Natural killer cell treated with Interleukin-12 subunit alpha and Interleukin-12 subunit beta and Interleukin-15 and Interleukin-18, amount 100 ng/mL, for 72 hours (primary cell): ENCODE data around the gene TUBGCP4. TPM values are rescaled to one million over a fixed set of nuclear protein-coding genes. Genes with fewer than 3 reads are reported as not detected.
"Not testable (repeated sequence)": the region's sequence is repeated elsewhere in the genome, so short reads cannot be mapped to it uniquely, and the experiment has no call there.

Experiments
- ATAC-seq, 2 donors: fragments of 150-1000 bp; cut with Tn5 transposase in 1 of 2; sonication (Bioruptor Pico), chemical (Tn5 transposase) in 1 of 2; 2 replicates each; pipeline ENCODE4 v1.10.0; 2021
- DNase-seq: peaks from one replicate; pipeline ENCODE4 v3.0.0; 2022; ENCODE audit warnings: low spot score
- H3K27ac Mint-ChIP-seq, 2 donors: 1 replicate in 1 of 2; 2 replicates in 1 of 2; pipeline ENCODE4 v1.8.0; 2022; ENCODE audit warnings: mixed read lengths in 2 of 2, mild to moderate bottlenecking in 1 of 2, moderate library complexity in 1 of 2
- H3K27me3 Mint-ChIP-seq, 2 donors: 1 replicate in 1 of 2; 2 replicates in 1 of 2; pipeline ENCODE4 v1.8.0; 2022; ENCODE audit warnings: mixed read lengths in 2 of 2
- H3K36me3 Mint-ChIP-seq: one replicate; pipeline ENCODE4 v1.8.0; 2022; ENCODE audit warnings: mixed read lengths
- H3K4me1 Mint-ChIP-seq, 2 donors: 1 replicate in 1 of 2; 2 replicates in 1 of 2; pipeline ENCODE4 v1.8.0; 2022; ENCODE audit warnings: low read depth in 2 of 2, mixed read lengths in 2 of 2, mild to moderate bottlenecking in 1 of 2
- H3K4me3 Mint-ChIP-seq: one replicate; pipeline ENCODE4 v1.8.0; 2022; ENCODE audit warnings: mixed read lengths
- H3K9me3 Mint-ChIP-seq: 2 replicates; pipeline ENCODE4 v1.8.0; 2022; ENCODE audit warnings: mixed read lengths
- total RNA-seq, 2 donors: library from RNA; stranded (reverse); gene quantifications; one replicate each; pipeline ENCODE4 v1.2.3, GENCODE V29; 2022

Gene TUBGCP4
- total RNA-seq, 2 donors from 2014 or later, result 24.3 to 61.1 TPM

GRCh38 chr15:43376017-43376705 is 5.3 kb downstream of the TUBGCP4 start:
- Mint-ChIP-seq H3K4me1 (peaks cover 16 to 17% of the 10 kb centered on the region in 2 donors), H3K27ac (no peak overlapping the region), H3K36me3 (peaks cover 20% of the 10 kb centered on the region), H3K27me3 (no peaks in the 10 kb centered on the region), H3K9me3 (no peaks in the 10 kb centered on the region), H3K4me3 (no peak overlapping the region)
- no peak for DNase-seq
- peak; percentile 55 to 69 for ATAC-seq

GRCh38 chr15:43378601-43379000 is 7.7 kb downstream of the TUBGCP4 start:
- Mint-ChIP-seq H3K9me3 (no peaks in the 10 kb centered on the region), H3K4me1 (peaks cover 0 to 3% of the 10 kb centered on the region in 2 donors), H3K27ac (no peak overlapping the region), H3K36me3 (peaks cover 25% of the 10 kb centered on the region), H3K27me3 (no peaks in the 10 kb centered on the region), H3K4me3 (no peak overlapping the region)
- ATAC-seq (no peak), DNase-seq (no peak)

GRCh38 chr15:43382310-43382709 is 11.4 kb downstream of the TUBGCP4 start:
- no peak for DNase-seq
- Mint-ChIP-seq H3K27ac (no peak overlapping the region), H3K4me3 (no peak overlapping the region), H3K4me1 (no peaks in the 10 kb centered on the region), H3K36me3 (peaks cover 49% of the 10 kb centered on the region), H3K27me3 (no peaks in the 10 kb centered on the region), H3K9me3 (no peaks in the 10 kb centered on the region)
- ATAC-seq, result no peak

- H3K27me3 Mint-ChIP-seq, result no peaks in the 10 kb centered on the region
- ATAC-seq, result no peak
- H3K4me3 Mint-ChIP-seq, result no peak overlapping the region
- H3K4me1 Mint-ChIP-seq, result no peaks in the 10 kb centered on the region
- DNase-seq, result no peak
- H3K27ac Mint-ChIP-seq, result no peak overlapping the region
- peaks cover 41% of the 10 kb centered on the region for H3K36me3 Mint-ChIP-seq
- no peaks in the 10 kb centered on the region for H3K9me3 Mint-ChIP-seq
Observed at GRCh38 chr15:43383070-43383469, 12.2 kb downstream of the TUBGCP4 start.

GRCh38 chr15:43390723-43391122 is 19.8 kb downstream of the TUBGCP4 start:
- H3K27ac Mint-ChIP-seq, result no peak overlapping the region
- peaks cover 35% of the 10 kb centered on the region for H3K36me3 Mint-ChIP-seq
- H3K4me1 Mint-ChIP-seq, result no peaks in the 10 kb centered on the region
- DNase-seq (no peak), ATAC-seq (no peak)
- no peaks in the 10 kb centered on the region for H3K27me3 Mint-ChIP-seq
- no peak overlapping the region for H3K4me3 Mint-ChIP-seq
- no peaks in the 10 kb centered on the region for H3K9me3 Mint-ChIP-seq

- not testable (repeated sequence) for ATAC-seq, H3K4me3 Mint-ChIP-seq, DNase-seq, H3K4me1 Mint-ChIP-seq, H3K27me3 Mint-ChIP-seq, H3K27ac Mint-ChIP-seq, H3K9me3 Mint-ChIP-seq
- peaks cover 31% of the 10 kb centered on the region for H3K36me3 Mint-ChIP-seq
Observed at GRCh38 chr15:43393592-43393991, 22.7 kb downstream of the TUBGCP4 start.

GRCh38 chr15:43402255-43402654 is 31.4 kb downstream of the TUBGCP4 start:
- ATAC-seq (no peak), DNase-seq (no peak)
- no peak overlapping the region for H3K27ac Mint-ChIP-seq
- H3K9me3 Mint-ChIP-seq, result no peaks in the 10 kb centered on the region
- peaks cover 23% of the 10 kb centered on the region for H3K36me3 Mint-ChIP-seq
- no peaks in the 10 kb centered on the region for H3K27me3 Mint-ChIP-seq
- H3K4me1 Mint-ChIP-seq, result no peaks in the 10 kb centered on the region
- H3K4me3 Mint-ChIP-seq, result no peak overlapping the region

- H3K4me3 Mint-ChIP-seq, result no peak overlapping the region
- H3K36me3 Mint-ChIP-seq, result peaks cover 30% of the 10 kb centered on the region
- DNase-seq (no peak), ATAC-seq (no peak)
- H3K27ac Mint-ChIP-seq, result no peak overlapping the region
- H3K9me3 Mint-ChIP-seq, result no peaks in the 10 kb centered on the region
- no peaks in the 10 kb centered on the region for H3K27me3 Mint-ChIP-seq
- H3K4me1 Mint-ChIP-seq, result no peaks in the 10 kb centered on the region
Observed at GRCh38 chr15:43403616-43404015, 32.7 kb downstream of the TUBGCP4 start.

GRCh38 chr15:43404130-43404529 is 33.2 kb downstream of the TUBGCP4 start:
- no peak for DNase-seq
- H3K36me3 Mint-ChIP-seq, result peaks cover 31% of the 10 kb centered on the region
- H3K27me3 Mint-ChIP-seq, result no peaks in the 10 kb centered on the region

GRCh38 chr15:43406189-43406588 is 35.3 kb downstream of the TUBGCP4 start:
- ATAC-seq (no peak), DNase-seq (no peak)
- peaks cover 31% of the 10 kb centered on the region for H3K36me3 Mint-ChIP-seq
- H3K4me1 Mint-ChIP-seq, result peaks cover 0 to 2% of the 10 kb centered on the region in 2 donors
- H3K4me3 Mint-ChIP-seq, result no peak overlapping the region
- no peak overlapping the region for H3K27ac Mint-ChIP-seq
- no peaks in the 10 kb centered on the region for H3K9me3 Mint-ChIP-seq
- no peaks in the 10 kb centered on the region for H3K27me3 Mint-ChIP-seq

More at GRCh38 chr15:43404130-43404529, 33.2 kb downstream of the TUBGCP4 start:
- H3K4me1 Mint-ChIP-seq, result no peaks in the 10 kb centered on the region
- no peaks in the 10 kb centered on the region for H3K9me3 Mint-ChIP-seq
- H3K27ac Mint-ChIP-seq, result no peak overlapping the region
- no peak for ATAC-seq
- H3K4me3 Mint-ChIP-seq, result no peak overlapping the region

- H3K27me3 Mint-ChIP-seq, result no peaks in the 10 kb centered on the region
- peaks cover 33% of the 10 kb centered on the region for H3K36me3 Mint-ChIP-seq
- H3K4me3 Mint-ChIP-seq, result no peak overlapping the region
- H3K27ac Mint-ChIP-seq, result no peak overlapping the region
- DNase-seq (no peak), ATAC-seq (no peak)
- H3K9me3 Mint-ChIP-seq, result no peaks in the 10 kb centered on the region
- peaks cover 0 to 2% of the 10 kb centered on the region in 2 donors for H3K4me1 Mint-ChIP-seq
Observed at GRCh38 chr15:43406808-43407207, 35.9 kb downstream of the TUBGCP4 start.

- no peaks in the 10 kb centered on the region for H3K9me3 Mint-ChIP-seq
- H3K27me3 Mint-ChIP-seq, result no peaks in the 10 kb centered on the region
- DNase-seq (no peak), ATAC-seq (no peak)
- H3K36me3 Mint-ChIP-seq, result peaks cover 41% of the 10 kb centered on the region
- H3K27ac Mint-ChIP-seq, result no peak overlapping the region
- no peak overlapping the region for H3K4me3 Mint-ChIP-seq
- peaks cover 0 to 6% of the 10 kb centered on the region in 2 donors for H3K4me1 Mint-ChIP-seq
Observed at GRCh38 chr15:43408789-43409188, 37.9 kb downstream of the TUBGCP4 start.

GRCh38 chr15:43410572-43411214 is 39.8 kb downstream of the TUBGCP4 start:
- Mint-ChIP-seq H3K27ac (no peak overlapping the region), H3K27me3 (no peaks in the 10 kb centered on the region), H3K4me3 (no peak overlapping the region), H3K9me3 (no peaks in the 10 kb centered on the region), H3K4me1 (peaks cover 0 to 6% of the 10 kb centered on the region in 2 donors), H3K36me3 (peaks cover 35% of the 10 kb centered on the region)
- no peak for ATAC-seq
- DNase-seq, result no peak

- DNase-seq (no peak), ATAC-seq (no peak)
- Mint-ChIP-seq H3K4me1 (peaks cover 0 to 6% of the 10 kb centered on the region in 2 donors), H3K27ac (no peak overlapping the region), H3K27me3 (no peaks in the 10 kb centered on the region), H3K4me3 (no peak overlapping the region), H3K36me3 (peaks cover 35% of the 10 kb centered on the region), H3K9me3 (no peaks in the 10 kb centered on the region)
Observed at GRCh38 chr15:43412096-43412495, 41.2 kb downstream of the TUBGCP4 start.
